GM12878 (cell line): Measurements from ENCODE around the gene SYT14. TPM values are rescaled to one million over a fixed set of nuclear protein-coding genes. Genes with fewer than 3 reads are reported as not detected.

Source experiments
- ATAC-seq: fragments of 200-7000 bp; cut with Tn5 transposase; 3 replicates; pipeline ENCODE4 v1.9.1; 2020; ENCODE audit warnings: mild to moderate bottlenecking, moderate library complexity
- BruUV-seq: library from RNA; stranded (reverse); fragments of 400-500 nt; replicated peaks from 2 replicates; lab custom pipeline; 2021; lab: Mats Ljungman, UMichigan
- CTCF ChIA-PET: fragments of 300-600 bp; sonication (Branson Sonifier 250); formaldehyde crosslinking; extraction: SDS; loops from one replicate; lab custom pipeline; 2021; ENCODE audit warnings: inconsistent platforms; lab: Yijun Ruan, JAX
- POLR2A ChIA-PET: fragments of 350-600 bp; formaldehyde crosslinking; extraction: SDS; loops from one replicate; lab custom pipeline; 2021; ENCODE audit warnings: inconsistent platforms; lab: Charles Lee
- RAD21 ChIA-PET: fragments of 300-600 bp; sonication (Branson Sonifier 250); formaldehyde crosslinking; loops from one replicate; lab custom pipeline; 2023; ENCODE audit warnings: antibody characterized with exemption; ENCODE audit not compliant: unreplicated experiment; lab: Charles Lee
- SMC1A ChIA-PET: fragments of 300-600 bp; sonication (Branson Sonifier 250); formaldehyde crosslinking; loops from one replicate; lab custom pipeline; 2023; ENCODE audit not compliant: unreplicated experiment, uncharacterized antibody; lab: Charles Lee
- DNase-seq: peaks from one replicate; pipeline ENCODE4 v3.0.0-alpha.2; 2011; ENCODE audit warnings: low read depth, low spot score
- FAIRE-seq: peaks from 3 replicates; lab custom pipeline; 2011; peaks lifted over from hg19 to GRCh38; lab: Jason Lieb, UNC
- H2AFZ ChIP-seq: 2 replicates; pipeline ENCODE4 v1.6.0; 2011; ENCODE audit warnings: low read depth, low read length, control low read depth; ENCODE audit not compliant: control insufficient read depth
- H3K27ac ChIP-seq: 2 replicates; pipeline ENCODE4 v1.5.1; 2011; ENCODE audit warnings: control low read depth; ENCODE audit not compliant: control insufficient read depth, insufficient read depth
- H3K27me3 ChIP-seq, 2 experiments: replicated peaks in 1 of 2; 2 replicates each; pipeline versions ENCODE4 v1.6.0 to v1.6.1; 2011; ENCODE audit warnings: low read length in 1 of 2; ENCODE audit not compliant: control insufficient read depth in 2 of 2, insufficient read depth in 2 of 2
- H3K36me3 ChIP-seq, 2 experiments: 2 replicates each; pipeline ENCODE4 v1.5.1; 2011; ENCODE audit warnings: low read length in 1 of 2; ENCODE audit not compliant: control insufficient read depth in 2 of 2, insufficient read depth in 2 of 2
- H3K4me1 ChIP-seq: 2 replicates; pipeline ENCODE4 v1.6.1; 2011; ENCODE audit warnings: mild to moderate bottlenecking, low read length, moderate library complexity, mixed read lengths; ENCODE audit not compliant: control insufficient read depth, insufficient read depth
- H3K4me2 ChIP-seq: 2 replicates; pipeline ENCODE4 v1.6.0; 2011; ENCODE audit warnings: control low read depth; ENCODE audit not compliant: control insufficient read depth, insufficient read depth
- H3K4me3 ChIP-seq: fragments of 200-600 bp; sonication (generic); 2 replicates; pipeline ENCODE4 v1.5.1; 2016
- H3K79me2 ChIP-seq: 2 replicates; pipeline ENCODE4 v1.6.0; 2011; ENCODE audit warnings: low read length; ENCODE audit not compliant: control insufficient read depth, insufficient read depth
- H3K9ac ChIP-seq: 2 replicates; pipeline ENCODE4 v1.8.0; 2011; ENCODE audit warnings: low read length, control low read depth, mixed read lengths; ENCODE audit not compliant: control insufficient read depth, insufficient read depth
- H3K9me3 ChIP-seq: replicated peaks from 3 replicates; pipeline ENCODE4 v1.5.1; 2011; ENCODE audit warnings: mild to moderate bottlenecking, low read length; ENCODE audit not compliant: control insufficient read depth, insufficient read depth
- H4K20me1 ChIP-seq: 2 replicates; pipeline ENCODE4 v1.6.0; 2011; ENCODE audit not compliant: control insufficient read depth, insufficient read depth
- CHD2 ChIP-seq: IDR thresholded peaks from 2 replicates; pipeline ENCODE4 v1.6.1; 2011; ENCODE audit warnings: low read depth, low read length, improper control_type of control experiment, borderline replicate concordance
- IKZF1 ChIP-seq: fragments of 450-650 bp; conservative IDR thresholded peaks from 2 replicates; pipeline ENCODE4 v1.6.1; 2017; ENCODE audit warnings: antibody characterized with exemption, mild to moderate bottlenecking
- MYC ChIP-seq: IDR thresholded peaks from 2 replicates; pipeline ENCODE4 v1.6.1; 2011; ENCODE audit warnings: mild to moderate bottlenecking, low read length, moderate library complexity, inconsistent platforms; ENCODE audit not compliant: insufficient read depth, insufficient replicate concordance, insufficient read length, severe bottlenecking
- NR2C1 ChIP-seq: fragments of 450-650 bp; IDR thresholded peaks from 2 replicates; pipeline ENCODE4 v1.6.1; 2017; ENCODE audit warnings: antibody characterized with exemption, mild to moderate bottlenecking, moderate library complexity
- PAX5 ChIP-seq: IDR thresholded peaks from 2 replicates; pipeline ENCODE4 v1.6.1; 2011; ENCODE audit warnings: low read depth, low read length, borderline replicate concordance
- SMAD5 ChIP-seq: IDR thresholded peaks from 2 replicates; pipeline ENCODE4 v1.6.1; 2016; ENCODE audit warnings: antibody characterized with exemption, low read depth
- SREBF1 ChIP-seq: IDR thresholded peaks from 2 replicates; pipeline ENCODE4 v1.6.1; 2012; ENCODE audit warnings: mild to moderate bottlenecking, low read length
- TAF1 ChIP-seq: IDR thresholded peaks from 2 replicates; pipeline ENCODE4 v1.6.1; 2011; ENCODE audit warnings: mild to moderate bottlenecking, low read depth, low read length, borderline replicate concordance
- ZNF207 ChIP-seq: fragments of 450-650 bp; IDR thresholded peaks from 2 replicates; pipeline ENCODE4 v1.6.1; 2014; ENCODE audit warnings: antibody characterized with exemption, mild to moderate bottlenecking, borderline replicate concordance
- WGBS: methylation state at CpG from one replicate; pipeline ENCODE4 v1.1.6; 2016; ENCODE audit warnings: low lambda C conversion rate; ENCODE audit not compliant: insufficient replicate concordance, insufficient coverage; ENCODE audit errors: missing lambda C conversion rate; 5-methylcytosine and 5-hydroxymethylcytosine counted together
- in situ Hi-C: fragments of 300-500 bp; cut with MboI; formaldehyde crosslinking; loops from 9 replicates; pipeline ENCODE4 v1.14.3; 2018; ENCODE audit warnings: mixed read lengths
- intact Hi-C: fragments of 100-400 bp; cut with micrococcal nuclease; formaldehyde crosslinking; loops from one replicate; pipeline ENCODE4 v1.14.2; 2022; ENCODE audit not compliant: unreplicated experiment
- polyA plus RNA-seq, 11 experiments: library from polyadenylated mRNA; depleted of rRNA in 4 of 11; unstranded in 6 of 11; stranded (reverse) in 5 of 11; fragments of >200 nt; fragmentation: Nextera tagmentation in 4 of 11; fragmentation: Illumina TruSeq in 1 of 11; extraction: Ambion mirVana in 4 of 11; extraction: Trizol in 1 of 11; gene quantifications; 1 replicate in 1 of 11; 2 replicates in 10 of 11; pipeline versions ENCODE4 v1.2.1 to v1.2.3, GENCODE V29; 2011 to 2016; ENCODE audit warnings: inconsistent platforms in 2 of 11, missing spikeins in 2 of 11, low read depth in 1 of 11
- total RNA-seq, 4 experiments: library from RNA; depleted of rRNA in 3 of 4; stranded (reverse); fragments of >200 nt in 3 of 4; fragmentation: Illumina TruSeq in 1 of 4; extraction: Trizol in 1 of 4; gene quantifications; 2 replicates each; pipeline versions ENCODE4 v1.2.1 to v1.2.3, GENCODE V29; 2013 to 2021

SYT14 gene
- total and polyA plus RNA-seq, 10 of the 15 experiments (the other 5 are each of a cell fraction or from before 2014, with no cell fraction given), result under 0.01 TPM; not detected in 9

DNA sequence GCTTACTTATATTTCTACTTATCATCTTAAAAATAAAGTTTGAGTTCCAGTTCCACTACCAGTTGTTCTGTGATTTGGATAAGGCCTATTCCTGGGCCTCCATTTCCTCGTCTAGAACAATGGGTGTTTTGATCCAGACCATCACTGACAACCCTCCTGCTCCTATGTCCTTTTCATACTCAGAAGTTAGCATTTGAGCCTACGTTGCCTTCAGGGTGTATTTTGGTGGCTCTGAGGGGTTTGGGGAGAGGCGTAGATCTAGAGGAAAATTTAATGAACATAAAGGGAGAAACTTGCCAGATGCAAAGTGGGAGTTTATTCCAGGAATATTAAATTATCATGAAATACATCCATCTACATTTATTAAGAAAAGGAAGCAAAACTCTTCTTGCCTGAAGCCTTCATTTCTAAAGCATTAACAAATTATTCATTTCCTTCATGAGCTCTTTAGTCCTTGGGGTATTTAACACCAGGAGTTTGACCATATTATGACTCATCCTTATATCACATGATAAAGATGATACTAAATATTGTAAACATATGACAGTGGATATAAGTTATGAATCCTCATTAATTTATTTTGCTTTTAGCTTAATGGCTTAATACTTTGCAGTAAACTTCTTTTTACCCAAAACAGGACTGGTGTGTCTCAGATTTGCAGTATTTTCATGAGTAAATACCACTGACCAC, 47.2 kb upstream of the SYT14 start:
- no peak overlapping the region for H3K27ac ChIP-seq
- H3K4me2 ChIP-seq, result no peak overlapping the region
- ChIA-PET SMC1A (interaction anchor here (0.8 to 1.1 kb wide), 2 partner anchors 9 to 22 kb away, joined by 3 to 7 read pairs; no protein-coding TSS in a partner anchor), RAD21 (no interaction called here), POLR2A (no interaction called here), CTCF (interaction anchor here (1.0 kb wide), 1 partner anchor 9 kb away, joined by 3 read pairs; no protein-coding TSS in a partner anchor)
- DNase-seq, result no peak
- H3K79me2 ChIP-seq, result no peaks in the 10 kb centered on the region
- intact Hi-C loops, result no loop called here
- WGBS, result 7% methylated on average over 3 of the region's 3 CpGs
- H2AFZ ChIP-seq, result no peak overlapping the region
- in situ Hi-C loops, result no loop called here
- H3K27me3 ChIP-seq, result no peaks in the 10 kb centered on the region
- no peaks in the 10 kb centered on the region for H3K4me1 ChIP-seq
- no peaks in the 10 kb centered on the region for H4K20me1 ChIP-seq
- FAIRE-seq, result no peak
- H3K9ac ChIP-seq, result no peak overlapping the region
- H3K36me3 ChIP-seq, result no peaks in the 10 kb centered on the region
- no peak for ATAC-seq
- H3K9me3 ChIP-seq, result no peaks in the 10 kb centered on the region
- BruUV-seq, result no TSS peak
- H3K4me3 ChIP-seq, result no peak overlapping the region
- no peak for TF ChIP-seq PAX5
- TF ChIP-seq ZNF207, result no peak
- TF ChIP-seq TAF1, result no peak
- TF ChIP-seq IKZF1, result no peak
- TF ChIP-seq SREBF1, result no peak
- TF ChIP-seq MYC, result no peak
- TF ChIP-seq SMAD5, result no peak
- no peak for TF ChIP-seq NR2C1
- no peak for TF ChIP-seq CHD2
